Neuron (in vitro differentiated cells): ENCODE measurements around the gene PSMC6.
"Not testable (repeated sequence)": the region's sequence is repeated elsewhere in the genome, so short reads cannot be mapped to it uniquely, and the experiment has no call there.

Experiments used
- H2AFZ ChIP-seq: one replicate; pipeline ENCODE4 v1.6.1; 2013; ENCODE audit warnings: low read depth, mild to moderate bottlenecking, inconsistent platforms, low read length, moderate library complexity
- H3K27me3 ChIP-seq: one replicate; pipeline ENCODE4 v1.6.1; 2013; ENCODE audit warnings: low read length; ENCODE audit not compliant: insufficient read depth
- H3K36me3 ChIP-seq: one replicate; pipeline ENCODE4 v1.6.1; 2013; ENCODE audit warnings: low read length; ENCODE audit not compliant: insufficient read depth
- H3K4me1 ChIP-seq: one replicate; pipeline ENCODE4 v1.6.1; 2013; ENCODE audit warnings: low read length; ENCODE audit not compliant: insufficient read depth
- H3K4me3 ChIP-seq: 2 replicates; pipeline ENCODE4 v1.5.1; 2013; ENCODE audit warnings: mild to moderate bottlenecking, low read length, moderate library complexity
- H3K9me3 ChIP-seq: one replicate; pipeline ENCODE4 v1.6.1; 2013; ENCODE audit warnings: low read length

The PSMC6 gene

GRCh38 chr14:52694761-52695480 lies 12.1 kb upstream of the PSMC6 start:
- H2AFZ ChIP-seq, result peak overlapping the region; percentile 95
- H3K27me3 ChIP-seq, result no peaks in the 10 kb centered on the region
- H3K36me3 ChIP-seq, result no peaks in the 10 kb centered on the region
- H3K4me3 ChIP-seq, result peak overlapping the region; percentile 94
- peaks cover 11% of the 10 kb centered on the region for H3K4me1 ChIP-seq
- no peaks in the 10 kb centered on the region for H3K9me3 ChIP-seq

GRCh38 chr14:52695481-52696091 lies 11.4 kb upstream of the PSMC6 start, which contains the start of gene ERO1A:
TSS of gene ERO1A (minus strand) at chr14:52695558. CDS start at chr14:52695481, 77 bp downstream.
- H3K4me1 ChIP-seq, result peaks cover 11% of the 10 kb centered on the region
- H3K9me3 ChIP-seq, result no peaks in the 10 kb centered on the region
- H3K4me3 ChIP-seq, result peak within 1 kb of the TSS; percentile 94
- no peaks in the 10 kb centered on the region for H3K36me3 ChIP-seq
- peak within 1 kb of the TSS; percentile 95 for H2AFZ ChIP-seq
- no peaks in the 10 kb centered on the region for H3K27me3 ChIP-seq

GRCh38 chr14:52700701-52701172 lies 6.3 kb upstream of the PSMC6 start:
- Histone ChIP-seq H3K4me1 (peaks cover 2% of the 10 kb centered on the region), H3K4me3 (no peak overlapping the region), H3K9me3 (no peaks in the 10 kb centered on the region), H2AFZ (no peak overlapping the region), H3K36me3 (no peaks in the 10 kb centered on the region), H3K27me3 (no peaks in the 10 kb centered on the region)

- no peaks in the 10 kb centered on the region for H3K27me3 ChIP-seq
- no peak overlapping the region for H2AFZ ChIP-seq
- no peaks in the 10 kb centered on the region for H3K9me3 ChIP-seq
- H3K4me1 ChIP-seq, result peaks cover 3% of the 10 kb centered on the region
- no peak overlapping the region for H3K4me3 ChIP-seq
- no peaks in the 10 kb centered on the region for H3K36me3 ChIP-seq
These were observed 5.8 kb upstream of the PSMC6 start for GRCh38 chr14:52701223-52701622.

- Histone ChIP-seq H3K4me3 (no peak overlapping the region), H3K27me3 (no peaks in the 10 kb centered on the region), H3K36me3 (peaks cover under 1% of the 10 kb centered on the region), H3K4me1 (peaks cover 9% of the 10 kb centered on the region), H2AFZ (no peak overlapping the region), H3K9me3 (no peaks in the 10 kb centered on the region)
These were observed 3.8 kb upstream of the PSMC6 start for GRCh38 chr14:52703225-52703624.

- no peaks in the 10 kb centered on the region for H3K27me3 ChIP-seq
- H3K9me3 ChIP-seq, result no peaks in the 10 kb centered on the region
These were observed 3.3 kb upstream of the PSMC6 start for GRCh38 chr14:52703664-52704063.

GRCh38 chr14:52706286-52706685 lies 714 bp upstream of the PSMC6 start:
- Histone ChIP-seq H3K27me3 (no peaks in the 10 kb centered on the region), H2AFZ (peak overlapping the region; percentile 21), H3K36me3 (peaks cover 29% of the 10 kb centered on the region), H3K9me3 (no peaks in the 10 kb centered on the region), H3K4me3 (peak overlapping the region; percentile 66), H3K4me1 (peaks cover 16% of the 10 kb centered on the region)

More at GRCh38 chr14:52703664-52704063, 3.3 kb upstream of the PSMC6 start:
- no peak overlapping the region for H3K4me3 ChIP-seq
- peaks cover 5% of the 10 kb centered on the region for H3K36me3 ChIP-seq
- no peak overlapping the region for H2AFZ ChIP-seq
- peaks cover 13% of the 10 kb centered on the region for H3K4me1 ChIP-seq

- peaks cover 79% of the 10 kb centered on the region for H3K36me3 ChIP-seq
- H2AFZ ChIP-seq, result no peak overlapping the region
- no peak overlapping the region for H3K4me3 ChIP-seq
- H3K9me3 ChIP-seq, result no peaks in the 10 kb centered on the region
- H3K4me1 ChIP-seq, result peaks cover 11% of the 10 kb centered on the region
- no peaks in the 10 kb centered on the region for H3K27me3 ChIP-seq
These were observed 4.7 kb downstream of the PSMC6 start for GRCh38 chr14:52711666-52712065.

- Histone ChIP-seq H3K4me1 (no peaks in the 10 kb centered on the region), H3K27me3 (no peaks in the 10 kb centered on the region), H3K9me3 (no peaks in the 10 kb centered on the region), H2AFZ (no peak overlapping the region), H3K36me3 (peaks cover 89% of the 10 kb centered on the region), H3K4me3 (no peak overlapping the region)
These were observed 9.2 kb downstream of the PSMC6 start for GRCh38 chr14:52716155-52716554.

- Histone ChIP-seq H3K27me3 (no peaks in the 10 kb centered on the region), H3K36me3 (peaks cover 85% of the 10 kb centered on the region), H3K4me1 (no peaks in the 10 kb centered on the region), H3K4me3 (no peak overlapping the region), H3K9me3 (no peaks in the 10 kb centered on the region), H2AFZ (no peak overlapping the region)
These were observed 16.7 kb downstream of the PSMC6 start for GRCh38 chr14:52723514-52724359.

- no peak overlapping the region for H3K4me3 ChIP-seq
- no peaks in the 10 kb centered on the region for H3K9me3 ChIP-seq
- peaks cover 82% of the 10 kb centered on the region for H3K36me3 ChIP-seq
- no peak overlapping the region for H2AFZ ChIP-seq
- no peaks in the 10 kb centered on the region for H3K27me3 ChIP-seq
- no peaks in the 10 kb centered on the region for H3K4me1 ChIP-seq
These were observed 17.3 kb downstream of the PSMC6 start for GRCh38 chr14:52724360-52724644.

- H3K36me3 ChIP-seq, result peaks cover 55% of the 10 kb centered on the region
- H3K9me3 ChIP-seq, H3K4me3 ChIP-seq, H3K27me3 ChIP-seq, H3K4me1 ChIP-seq, H2AFZ ChIP-seq: not testable (repeated sequence)
These were observed 20.5 kb downstream of the PSMC6 start for GRCh38 chr14:52727509-52727908.

GRCh38 chr14:52729035-52729434 lies 22.0 kb downstream of the PSMC6 start:
- H3K27me3 ChIP-seq, H3K4me3 ChIP-seq, H2AFZ ChIP-seq, H3K4me1 ChIP-seq, H3K9me3 ChIP-seq: not testable (repeated sequence)
- peaks cover 45% of the 10 kb centered on the region for H3K36me3 ChIP-seq
